Islet of Langerhans (tissue), 1 donor: ENCODE results near the gene SDK1.
"Not testable (repeated sequence)": the region's sequence is repeated elsewhere in the genome, so short reads cannot be mapped to it uniquely, and the experiment has no call there.

Experiments used
- FAIRE-seq: peaks from one replicate; lab custom pipeline; 2011; peaks lifted over from hg19 to GRCh38; lab: Jason Lieb, UNC

The SDK1 gene

GRCh38 chr7:3960942-3961341 is 659.9 kb downstream of the SDK1 start:
- no peak for FAIRE-seq

DNA sequence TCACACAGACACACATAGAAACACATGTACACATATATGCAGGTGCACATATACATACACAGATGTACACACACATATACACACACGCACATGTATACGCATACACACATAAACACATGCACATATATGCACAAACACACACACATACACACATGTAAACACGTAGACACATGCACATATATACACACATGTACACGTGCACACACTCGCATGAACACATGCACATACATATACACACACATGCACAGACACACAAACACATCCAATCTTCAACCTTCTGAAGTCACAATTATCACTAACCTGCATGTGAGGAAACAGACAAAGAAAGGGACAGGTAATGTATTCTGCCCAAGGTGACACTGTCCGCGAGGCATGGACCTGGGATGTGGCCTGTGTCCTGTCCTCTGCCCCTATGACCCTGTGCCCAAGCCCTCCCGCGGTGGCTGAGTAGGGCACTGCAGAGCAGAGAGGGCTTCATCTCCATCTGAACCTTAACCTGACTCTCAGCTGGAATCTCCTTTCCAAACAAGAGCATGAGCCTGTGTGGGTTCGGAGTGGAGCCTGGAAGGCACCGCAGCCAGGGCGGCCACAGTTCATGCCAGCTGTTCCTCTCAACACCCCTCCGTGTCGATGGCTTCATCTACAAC is 660.9 kb downstream of the SDK1 start:
- no peak for FAIRE-seq

DNA sequence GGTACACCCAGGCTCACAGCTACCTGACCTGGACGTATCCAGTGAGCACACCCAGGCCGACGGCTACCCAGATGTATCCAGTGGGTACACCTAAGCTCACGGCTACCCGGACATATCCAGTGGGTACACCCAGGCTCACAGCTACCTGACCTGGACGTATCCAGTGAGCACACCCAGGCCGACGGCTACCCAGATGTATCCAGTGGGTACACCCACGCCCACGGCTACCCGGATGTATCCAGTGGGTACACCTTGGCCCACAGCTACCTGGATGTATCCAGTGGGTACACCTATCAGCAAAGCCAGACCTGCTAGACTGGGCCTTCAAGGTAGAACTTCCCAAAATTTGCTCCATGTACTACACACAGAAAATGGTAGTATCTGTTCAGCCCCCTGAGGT is 662.7 kb downstream of the SDK1 start:
- not testable (repeated sequence) for FAIRE-seq

DNA sequence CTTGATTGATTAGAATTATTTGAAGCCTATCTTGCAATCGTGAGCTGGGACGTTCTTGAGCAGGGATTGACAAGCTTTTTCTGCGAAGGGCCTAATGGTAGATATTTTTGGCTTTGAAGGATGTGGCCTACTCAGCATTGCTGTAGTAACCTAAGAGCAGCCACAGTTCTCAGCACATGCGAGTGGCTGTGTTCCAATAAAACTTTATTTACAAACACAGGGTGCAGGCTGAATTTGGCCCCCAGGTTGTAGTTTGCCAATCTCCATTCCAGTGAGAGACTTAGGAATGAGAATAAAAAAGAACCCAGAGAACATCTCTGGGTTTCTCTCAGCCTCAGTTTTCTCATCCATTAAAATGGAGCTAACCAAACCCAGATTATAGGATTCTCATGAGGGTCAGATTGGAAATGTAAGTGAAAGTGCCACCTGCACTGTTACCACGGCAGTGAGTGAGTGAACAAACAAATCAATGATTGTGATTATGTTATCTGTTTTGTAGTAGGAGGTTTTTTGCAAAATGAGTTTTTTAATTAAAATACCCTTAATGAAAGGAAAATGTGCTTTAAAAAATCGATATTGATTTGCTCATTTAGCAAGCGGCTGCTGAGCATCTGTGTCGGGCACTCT is 664.0 kb downstream of the SDK1 start:
- FAIRE-seq: no peak

DNA sequence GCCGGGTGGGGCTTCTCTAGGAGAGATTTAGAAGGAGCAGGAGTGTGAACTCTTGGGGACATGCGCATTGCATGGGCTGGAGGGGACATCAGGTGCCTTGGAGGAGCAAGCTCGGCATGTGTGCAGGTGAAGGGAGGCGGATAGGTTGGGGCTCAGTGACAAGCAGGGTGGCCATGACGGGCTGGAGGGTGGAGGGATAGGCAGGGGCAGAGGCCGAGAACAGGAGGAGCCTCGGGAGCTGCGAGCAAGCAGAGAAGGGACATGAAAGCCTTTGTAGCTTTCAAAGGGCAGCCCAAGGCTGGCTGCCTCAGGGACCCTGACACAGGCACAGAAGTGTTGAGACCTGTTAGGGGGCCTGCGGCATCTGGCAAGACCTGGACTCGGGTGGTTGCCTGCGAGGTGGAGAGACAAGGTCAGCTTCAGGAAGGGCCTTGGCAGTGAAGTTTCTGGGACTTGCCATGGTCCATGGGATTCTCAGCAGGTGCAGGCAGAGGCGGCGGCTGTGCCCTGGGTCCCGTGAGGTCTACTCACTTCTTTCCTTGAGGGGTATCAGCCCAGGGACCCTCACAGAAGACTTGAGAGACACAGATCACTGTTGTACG is 664.8 kb downstream of the SDK1 start:
- no peak for FAIRE-seq

DNA sequence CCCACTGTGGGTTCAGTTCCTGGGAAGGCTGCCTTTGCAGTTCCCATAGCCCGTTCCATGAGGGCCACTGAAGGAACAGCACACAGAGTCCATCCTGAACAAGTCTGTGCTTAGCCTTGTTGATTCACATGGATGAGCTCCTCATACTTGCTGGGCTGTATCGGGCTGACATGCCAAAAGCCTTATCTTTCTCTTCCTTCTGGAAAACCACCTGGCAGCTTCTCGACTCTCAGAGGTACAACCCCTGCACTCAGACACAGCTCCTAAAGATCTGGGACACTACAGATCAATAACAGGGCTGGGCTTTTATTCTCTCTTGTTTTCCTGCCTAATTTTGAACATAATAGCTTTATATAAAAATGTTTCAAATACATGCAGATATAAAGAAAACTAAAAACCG is 667.2 kb downstream of the SDK1 start:
- no peak for FAIRE-seq

- FAIRE-seq: no peak
Measured at GRCh38 chr7:3969286-3969685, 668.2 kb downstream of the SDK1 start.

DNA sequence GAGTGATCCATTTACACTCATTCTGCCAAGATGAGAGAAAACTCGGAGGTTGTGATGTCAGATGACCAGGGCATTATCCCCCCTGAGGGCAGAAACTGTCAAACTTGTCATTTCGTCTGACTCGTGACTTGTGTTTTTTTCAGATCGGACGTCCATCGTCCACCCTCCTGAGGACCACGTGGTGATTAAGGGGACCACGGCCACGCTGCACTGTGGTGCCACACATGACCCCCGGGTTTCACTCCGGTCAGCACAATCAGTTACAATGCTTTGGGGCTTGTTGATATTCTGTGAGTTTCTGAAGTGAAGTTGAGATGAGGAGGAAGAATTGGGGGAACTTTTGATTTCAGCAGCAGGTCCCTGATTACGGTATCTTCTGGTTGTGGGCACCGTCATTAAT is 670.3 kb downstream of the SDK1 start:
- no peak for FAIRE-seq

DNA sequence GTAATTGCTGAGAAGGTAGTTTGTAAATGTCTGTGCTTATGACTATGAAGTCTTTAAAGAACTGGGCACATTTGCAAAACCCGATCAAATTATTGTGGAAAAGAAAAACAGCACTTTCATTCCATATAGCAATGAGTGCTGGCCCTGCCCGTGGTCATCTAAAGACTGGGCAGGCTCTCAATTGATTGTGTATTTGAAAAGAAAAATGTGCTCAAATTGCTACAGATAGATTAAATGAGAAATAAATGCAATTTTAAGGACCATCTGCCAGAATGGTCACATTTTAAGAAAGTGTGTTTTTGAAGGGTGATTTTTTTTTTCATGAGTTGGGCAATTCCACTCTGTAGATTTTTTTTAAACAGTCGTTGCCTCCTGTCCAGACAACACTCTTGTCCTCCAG is 672.2 kb downstream of the SDK1 start:
- FAIRE-seq: no peak

GRCh38 chr7:3974329-3974728 is 673.3 kb downstream of the SDK1 start:
- no peak for FAIRE-seq

GRCh38 chr7:3975371-3975770 is 674.3 kb downstream of the SDK1 start:
- FAIRE-seq: no peak

DNA sequence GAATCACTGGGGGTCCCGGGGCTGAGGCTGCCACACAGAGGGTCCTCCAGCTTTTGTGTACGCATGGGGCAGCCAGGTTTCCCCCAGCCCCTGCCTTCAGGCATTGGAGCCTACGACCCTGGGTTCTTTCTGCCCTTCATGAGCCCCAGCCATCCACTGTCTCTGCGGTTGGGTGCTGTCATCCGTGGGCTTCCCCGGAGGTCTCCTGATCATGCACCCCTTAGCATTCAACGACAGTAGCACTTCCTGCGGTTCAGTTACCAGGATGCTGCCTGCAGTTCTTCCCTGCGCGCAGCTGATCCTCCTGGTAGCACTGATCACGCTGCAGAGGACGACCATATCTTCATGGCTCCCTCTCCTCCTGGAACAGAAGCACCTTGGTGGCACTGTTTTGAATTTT is 676.3 kb downstream of the SDK1 start:
- FAIRE-seq: no peak

- FAIRE-seq: no peak
Measured at GRCh38 chr7:3978839-3979238, 677.8 kb downstream of the SDK1 start.

GRCh38 chr7:3979611-3980299 is 678.7 kb downstream of the SDK1 start:
- no peak for FAIRE-seq

DNA sequence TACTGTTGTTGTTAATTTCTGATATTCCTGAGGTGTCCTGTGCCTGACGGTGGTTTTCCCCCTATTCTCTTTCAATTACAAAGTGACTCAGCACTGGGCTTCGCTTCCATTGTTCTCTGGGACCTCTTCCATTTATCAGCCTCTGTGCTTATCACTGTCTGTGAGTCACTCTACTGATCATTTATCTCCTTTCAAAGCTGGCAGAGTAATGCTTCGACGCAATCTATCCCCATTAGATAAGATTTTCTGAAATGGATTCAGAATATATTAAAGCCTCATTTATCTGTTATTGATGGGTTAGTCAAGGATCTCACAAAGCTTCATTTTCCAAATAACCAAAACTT is 679.2 kb downstream of the SDK1 start:
- FAIRE-seq: no peak

DNA sequence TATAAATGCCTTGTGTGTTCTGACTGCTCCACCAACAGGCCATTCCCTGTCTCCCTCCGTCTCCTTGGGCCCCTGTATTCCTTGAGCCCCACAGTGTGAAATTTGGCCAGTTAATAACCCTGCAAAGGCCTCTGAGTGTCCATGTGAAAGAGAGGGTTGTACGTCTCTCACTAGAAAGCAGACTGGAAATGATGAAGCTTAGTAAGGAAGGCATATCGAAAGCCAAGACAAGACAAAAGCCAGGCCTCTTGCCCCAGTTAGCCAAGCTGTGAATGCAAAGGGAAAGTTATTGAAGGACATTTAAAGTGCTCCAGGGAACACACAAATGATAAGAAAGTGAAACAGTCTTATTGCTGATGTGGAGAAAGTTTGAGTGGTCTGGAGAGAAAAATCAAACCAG is 680.2 kb downstream of the SDK1 start:
- no peak for FAIRE-seq

GRCh38 chr7:3984456-3984855 is 683.4 kb downstream of the SDK1 start:
- no peak for FAIRE-seq

- no peak for FAIRE-seq
Measured at GRCh38 chr7:3986927-3987326, 685.9 kb downstream of the SDK1 start.

GRCh38 chr7:3987426-3987927 is 686.4 kb downstream of the SDK1 start:
- no peak for FAIRE-seq

DNA sequence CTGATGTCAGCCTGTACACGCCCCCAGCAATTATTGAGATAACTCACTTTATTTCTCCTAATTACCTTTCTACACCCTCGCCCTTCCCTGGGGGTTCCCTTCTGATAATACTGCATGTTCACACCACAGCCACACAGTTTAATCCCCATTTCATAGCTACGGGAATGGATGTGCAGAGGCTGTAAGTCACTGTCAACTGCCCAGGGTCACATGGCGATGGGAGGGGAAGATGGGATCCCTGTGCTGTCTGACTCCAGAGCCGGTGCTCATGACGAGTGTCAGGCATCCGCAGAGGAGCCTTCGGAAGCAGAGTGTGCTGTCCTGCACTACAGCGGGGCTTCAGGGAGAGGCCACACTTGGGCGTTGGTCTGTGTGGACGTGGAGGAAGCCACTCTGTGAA is 688.7 kb downstream of the SDK1 start:
- no peak for FAIRE-seq

DNA sequence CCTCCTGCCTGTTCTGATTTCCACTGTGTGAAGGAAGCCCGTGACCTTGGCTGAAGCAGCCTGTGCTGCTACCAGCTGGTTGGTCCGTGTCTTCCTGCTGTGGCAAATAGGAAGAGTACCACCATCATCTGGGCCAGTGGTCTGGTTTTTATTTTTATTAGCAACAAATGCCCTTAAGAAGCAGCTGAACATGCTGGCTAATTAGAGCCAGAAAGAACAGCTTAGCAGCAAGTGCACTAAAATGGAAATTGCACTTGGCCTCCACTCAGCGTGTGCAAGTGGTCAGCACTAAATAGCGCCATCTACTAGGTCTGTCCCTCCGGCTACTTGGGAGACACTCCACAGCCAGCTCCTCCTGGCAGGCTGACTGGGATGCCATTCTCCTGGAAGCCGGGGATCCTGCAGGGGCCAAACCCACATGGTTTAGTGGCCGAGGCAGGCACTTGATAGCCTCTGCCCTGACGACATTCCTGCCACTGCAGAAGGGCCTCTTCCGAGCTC is 690.7 kb downstream of the SDK1 start:
- FAIRE-seq: no peak

DNA sequence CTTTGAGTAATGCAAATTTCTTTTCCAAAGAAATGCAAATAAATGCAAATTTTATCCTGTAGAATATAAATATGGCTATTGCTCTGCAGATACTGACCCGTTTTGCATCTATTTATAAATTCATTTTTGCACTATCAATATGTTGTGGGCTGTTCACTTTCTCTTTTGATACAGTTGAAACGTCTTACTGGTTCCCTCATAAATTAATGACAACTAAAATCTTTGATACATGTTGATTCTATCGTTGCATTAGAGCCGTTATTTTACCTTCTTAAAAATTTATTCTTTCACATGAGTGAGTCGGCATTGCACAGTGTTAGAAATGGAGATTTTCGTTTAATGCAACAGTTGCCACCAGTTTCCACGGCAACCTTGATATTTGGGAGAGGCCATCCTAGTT is 691.8 kb downstream of the SDK1 start:
- FAIRE-seq: no peak

DNA sequence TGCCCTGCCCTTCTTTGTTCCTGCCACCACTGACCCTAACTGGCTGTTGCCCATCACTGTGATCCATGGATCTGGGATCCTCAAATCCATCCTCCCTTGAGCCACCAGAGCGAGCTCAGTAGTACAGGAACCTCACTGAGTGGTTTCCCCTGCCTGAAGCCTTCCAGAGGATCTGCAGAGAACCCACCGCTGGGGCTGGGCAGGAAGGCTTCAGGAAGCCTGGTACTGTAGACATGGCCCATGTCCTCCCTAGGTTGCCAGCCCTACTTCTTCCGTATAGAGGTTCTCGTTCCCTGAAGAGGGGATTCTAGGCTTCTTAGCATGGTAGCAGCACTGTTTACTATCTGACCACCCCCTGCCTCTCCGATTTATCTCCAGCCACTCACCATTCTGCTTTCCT is 693.7 kb downstream of the SDK1 start:
- no peak for FAIRE-seq
